Keratinocyte (primary cell): Measurements from ENCODE around the gene TCF20. TPM values are rescaled to one million over a fixed set of nuclear protein-coding genes. Genes with fewer than 3 reads are reported as not detected.
A peak's percentile ranks its signal among the peaks of the same experiment; 100 is the strongest.

ENCODE experiments used
- DNase-seq: peaks from one replicate; pipeline ENCODE4 v3.0.0-alpha.2; 2011; ENCODE audit warnings: low read depth, missing footprints, low spot score
- FAIRE-seq: peaks from 2 replicates; lab custom pipeline; 2011; peaks lifted over from hg19 to GRCh38; lab: Jason Lieb, UNC
- H2AFZ ChIP-seq: 2 replicates; pipeline ENCODE4 v1.6.0; 2012; ENCODE audit warnings: low read length, control low read depth, inconsistent platforms; ENCODE audit not compliant: control insufficient read depth
- H3K27ac ChIP-seq: 2 replicates; pipeline ENCODE4 v1.5.1; 2011; ENCODE audit warnings: low read length; ENCODE audit not compliant: control insufficient read depth, insufficient read depth
- H3K27me3 ChIP-seq: 3 replicates; pipeline ENCODE4 v1.6.0; 2011; ENCODE audit warnings: low read length; ENCODE audit not compliant: control insufficient read depth, insufficient read depth; ENCODE audit errors: extremely low read depth
- H3K36me3 ChIP-seq, 2 experiments: 2 replicates in 1 of 2; 3 replicates in 1 of 2; pipeline ENCODE4 v1.5.1; 2011; ENCODE audit warnings: low read length in 2 of 2, mild to moderate bottlenecking in 1 of 2; ENCODE audit not compliant: control insufficient read depth in 2 of 2, insufficient read depth in 2 of 2; ENCODE audit errors: extremely low read depth in 1 of 2
- H3K4me1 ChIP-seq: 3 replicates; pipeline ENCODE4 v1.5.1; 2011; ENCODE audit warnings: low read length; ENCODE audit not compliant: control insufficient read depth, insufficient read depth; ENCODE audit errors: extremely low read depth
- H3K4me2 ChIP-seq: 3 replicates; pipeline ENCODE4 v1.6.0; 2011; ENCODE audit warnings: low read depth, low read length; ENCODE audit not compliant: control insufficient read depth, insufficient read depth; ENCODE audit errors: extremely low read depth
- H3K4me3 ChIP-seq, 3 experiments: fragments of 200-600 bp in 1 of 3; sonication (generic) in 1 of 3; 2 replicates in 2 of 3; 3 replicates in 1 of 3; pipeline ENCODE4 v1.5.1; 2011 to 2016; ENCODE audit warnings: low read length in 3 of 3, mild to moderate bottlenecking in 3 of 3, control low read depth in 2 of 3, inconsistent platforms in 1 of 3, low read depth in 1 of 3, mixed read lengths in 1 of 3, mixed run types in 1 of 3, moderate library complexity in 1 of 3; ENCODE audit not compliant: control insufficient read depth in 2 of 3, insufficient read depth in 2 of 3; ENCODE audit errors: extremely low read depth in 1 of 3
- H3K79me2 ChIP-seq: 2 replicates; pipeline ENCODE4 v1.6.0; 2012; ENCODE audit warnings: low read length; ENCODE audit not compliant: control insufficient read depth, insufficient read depth
- H3K9ac ChIP-seq: 3 replicates; pipeline ENCODE4 v1.6.0; 2011; ENCODE audit warnings: low read length; ENCODE audit not compliant: control insufficient read depth, insufficient read depth; ENCODE audit errors: extremely low read depth
- H3K9me1 ChIP-seq: 3 replicates; pipeline ENCODE4 v1.6.0; 2011; ENCODE audit warnings: low read length; ENCODE audit not compliant: control insufficient read depth, insufficient read depth; ENCODE audit errors: extremely low read depth
- H3K9me3 ChIP-seq: 2 replicates; pipeline ENCODE4 v1.5.1; 2012; ENCODE audit warnings: low read depth, low read length; ENCODE audit not compliant: control insufficient read depth
- H4K20me1 ChIP-seq: 3 replicates; pipeline ENCODE4 v1.6.0; 2011; ENCODE audit warnings: low read length; ENCODE audit not compliant: control insufficient read depth, insufficient read depth; ENCODE audit errors: extremely low read depth
- EZH2 ChIP-seq: IDR thresholded peaks from one replicate; pipeline ENCODE4 v1.6.1; 2012; ENCODE audit warnings: inconsistent platforms, mild to moderate bottlenecking, low read length, moderate library complexity
- dilution Hi-C: fragments of 300-500 bp; cut with MboI; formaldehyde crosslinking; loops from one replicate; pipeline ENCODE4 v1.7.0; 2020; ENCODE audit warnings: low sequenced_read_pairs; ENCODE audit not compliant: extremely low pct_ligation_motif_present
- polyA plus RNA-seq, 5 experiments: library from polyadenylated mRNA; depleted of rRNA in 3 of 5; stranded (reverse) in 3 of 5; stranded (forward) in 1 of 5; unstranded in 1 of 5; fragments of >200 nt; gene quantifications; 1 replicate in 1 of 5; 2 replicates in 3 of 5; 3 replicates in 1 of 5; pipeline versions ENCODE4 v1.2.1 to v1.2.3, GENCODE V29; 2011 to 2012; ENCODE audit warnings: missing spikeins in 2 of 5, low read depth in 1 of 5, low replicate concordance in 1 of 5
- TF ChIP-seq, protein P1 (sequence below), 3 experiments: IDR thresholded peaks in 1 of 3; conservative IDR thresholded peaks in 1 of 3; optimal IDR thresholded peaks in 1 of 3; 2 replicates in 2 of 3; 3 replicates in 1 of 3; pipeline versions ENCODE3 to v1.5.1; 2011; ENCODE audit warnings: low read length in 3 of 3, mild to moderate bottlenecking in 3 of 3, moderate library complexity in 2 of 3, control low read depth in 1 of 3, inconsistent platforms in 1 of 3; ENCODE audit not compliant: insufficient read depth in 2 of 3; ENCODE audit errors: extremely low read depth in 1 of 3

Gene TCF20
- polyA plus RNA-seq, 1 donor (not counting 4 experiments of a cell fraction or from before 2014, with no cell fraction given), result 23.9 TPM

DNA sequence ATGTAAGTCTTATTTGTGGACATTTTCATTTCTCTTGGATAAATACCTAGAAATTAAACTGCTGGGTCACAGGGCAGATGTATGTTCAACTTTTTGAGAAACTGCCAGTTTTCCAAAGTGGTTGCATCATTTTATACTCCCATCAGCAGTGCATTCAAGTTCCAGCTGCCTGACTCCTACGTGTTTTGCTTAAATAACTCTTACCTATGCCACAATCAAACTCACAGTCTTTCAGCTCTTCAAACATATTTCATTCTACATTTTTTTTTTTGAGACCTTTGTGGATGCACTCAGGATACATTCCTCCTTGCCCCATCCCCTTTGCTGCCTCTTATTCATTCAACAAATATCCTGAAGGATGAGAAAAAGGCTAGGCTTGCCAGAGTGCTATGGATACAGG is 9.2 kb downstream of the TCF20 start:
- dilution Hi-C loops, result no loop called here

DNA sequence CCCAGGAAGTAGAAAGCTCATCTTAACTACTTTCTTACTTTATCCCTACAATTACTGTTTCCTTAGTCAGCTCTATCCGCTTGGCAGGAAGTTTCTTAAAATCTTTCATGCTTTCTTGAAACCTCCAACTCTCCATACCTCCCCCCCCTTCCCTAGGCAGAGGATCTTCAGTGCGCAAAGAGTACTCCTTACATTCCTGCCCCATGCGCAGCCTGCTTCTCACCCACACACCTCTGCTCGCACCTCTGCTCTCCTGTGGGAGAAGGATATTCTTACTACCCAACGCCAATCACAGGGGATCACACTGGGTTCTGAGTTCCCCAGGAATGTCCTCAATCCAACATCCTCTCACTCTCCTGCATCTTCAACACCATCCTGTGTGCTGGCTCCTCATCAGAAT is 12.3 kb downstream of the TCF20 start:
- Histone ChIP-seq H3K9ac (no peak overlapping the region), H3K9me1 (no peaks in the 10 kb centered on the region), H3K9me3 (no peaks in the 10 kb centered on the region), H4K20me1 (peaks cover 39% of the 10 kb centered on the region), H3K27me3 (no peaks in the 10 kb centered on the region), H3K79me2 (peaks cover 97% of the 10 kb centered on the region), H3K27ac (no peak overlapping the region), H2AFZ (no peak overlapping the region), H3K4me1 (peaks cover 2% of the 10 kb centered on the region), H3K4me3 (no peak overlapping the region), H3K4me2 (no peak overlapping the region), H3K36me3 (no peaks in the 10 kb centered on the region)
- FAIRE-seq (no peak), DNase-seq (no peak)
- TF ChIP-seq, protein P1, sequence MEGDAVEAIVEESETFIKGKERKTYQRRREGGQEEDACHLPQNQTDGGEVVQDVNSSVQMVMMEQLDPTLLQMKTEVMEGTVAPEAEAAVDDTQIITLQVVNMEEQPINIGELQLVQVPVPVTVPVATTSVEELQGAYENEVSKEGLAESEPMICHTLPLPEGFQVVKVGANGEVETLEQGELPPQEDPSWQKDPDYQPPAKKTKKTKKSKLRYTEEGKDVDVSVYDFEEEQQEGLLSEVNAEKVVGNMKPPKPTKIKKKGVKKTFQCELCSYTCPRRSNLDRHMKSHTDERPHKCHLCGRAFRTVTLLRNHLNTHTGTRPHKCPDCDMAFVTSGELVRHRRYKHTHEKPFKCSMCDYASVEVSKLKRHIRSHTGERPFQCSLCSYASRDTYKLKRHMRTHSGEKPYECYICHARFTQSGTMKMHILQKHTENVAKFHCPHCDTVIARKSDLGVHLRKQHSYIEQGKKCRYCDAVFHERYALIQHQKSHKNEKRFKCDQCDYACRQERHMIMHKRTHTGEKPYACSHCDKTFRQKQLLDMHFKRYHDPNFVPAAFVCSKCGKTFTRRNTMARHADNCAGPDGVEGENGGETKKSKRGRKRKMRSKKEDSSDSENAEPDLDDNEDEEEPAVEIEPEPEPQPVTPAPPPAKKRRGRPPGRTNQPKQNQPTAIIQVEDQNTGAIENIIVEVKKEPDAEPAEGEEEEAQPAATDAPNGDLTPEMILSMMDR (optimal IDR thresholded peaks at IDR 0.05 in 1 of 3, IDR thresholded peaks at IDR 0.05 in 1 of 3, conservative IDR thresholded peaks at IDR 0.05 in 1 of 3; ENCODE audit: extremely low read depth in 1 of 3, insufficient read depth in 2 of 3, low read length in 3 of 3), result no peak
- no peak for TF ChIP-seq EZH2
- dilution Hi-C loops, result no loop called here

More for the DNA sequence above, 9.2 kb downstream of the TCF20 start:
- Histone ChIP-seq H3K27ac (no peak overlapping the region), H3K4me1 (peaks cover 2% of the 10 kb centered on the region), H3K9ac (no peak overlapping the region), H3K27me3 (no peaks in the 10 kb centered on the region), H3K36me3 (no peaks in the 10 kb centered on the region), H3K9me1 (peaks cover 3% of the 10 kb centered on the region), H4K20me1 (peaks cover 43% of the 10 kb centered on the region), H2AFZ (no peak overlapping the region), H3K9me3 (no peaks in the 10 kb centered on the region), H3K4me2 (no peak overlapping the region), H3K4me3 (no peak overlapping the region), H3K79me2 (peaks cover 99% of the 10 kb centered on the region)
- TF ChIP-seq EZH2, result no peak
- TF ChIP-seq, protein P1 (optimal IDR thresholded peaks at IDR 0.05 in 1 of 3, IDR thresholded peaks at IDR 0.05 in 1 of 3, conservative IDR thresholded peaks at IDR 0.05 in 1 of 3; ENCODE audit: extremely low read depth in 1 of 3, insufficient read depth in 2 of 3, low read length in 3 of 3), result no peak
- FAIRE-seq (peak; percentile 9), DNase-seq (no peak)
